GM12872 (cell line): ENCODE results near the gene GSG1L.

Experiments used
- TF ChIP-seq, protein P1 (sequence below): IDR thresholded peaks from 3 replicates; pipeline ENCODE4 v1.5.1; 2011; ENCODE audit warnings: low read depth, mild to moderate bottlenecking, low read length, moderate library complexity; ENCODE audit not compliant: insufficient read depth

The GSG1L gene

GRCh38 chr16:28106467-28107215, 43.1 kb upstream of the GSG1L start:
- TF ChIP-seq, protein P1, sequence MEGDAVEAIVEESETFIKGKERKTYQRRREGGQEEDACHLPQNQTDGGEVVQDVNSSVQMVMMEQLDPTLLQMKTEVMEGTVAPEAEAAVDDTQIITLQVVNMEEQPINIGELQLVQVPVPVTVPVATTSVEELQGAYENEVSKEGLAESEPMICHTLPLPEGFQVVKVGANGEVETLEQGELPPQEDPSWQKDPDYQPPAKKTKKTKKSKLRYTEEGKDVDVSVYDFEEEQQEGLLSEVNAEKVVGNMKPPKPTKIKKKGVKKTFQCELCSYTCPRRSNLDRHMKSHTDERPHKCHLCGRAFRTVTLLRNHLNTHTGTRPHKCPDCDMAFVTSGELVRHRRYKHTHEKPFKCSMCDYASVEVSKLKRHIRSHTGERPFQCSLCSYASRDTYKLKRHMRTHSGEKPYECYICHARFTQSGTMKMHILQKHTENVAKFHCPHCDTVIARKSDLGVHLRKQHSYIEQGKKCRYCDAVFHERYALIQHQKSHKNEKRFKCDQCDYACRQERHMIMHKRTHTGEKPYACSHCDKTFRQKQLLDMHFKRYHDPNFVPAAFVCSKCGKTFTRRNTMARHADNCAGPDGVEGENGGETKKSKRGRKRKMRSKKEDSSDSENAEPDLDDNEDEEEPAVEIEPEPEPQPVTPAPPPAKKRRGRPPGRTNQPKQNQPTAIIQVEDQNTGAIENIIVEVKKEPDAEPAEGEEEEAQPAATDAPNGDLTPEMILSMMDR: no peak

- TF ChIP-seq, protein P1: no peak
These were observed 42.4 kb upstream of the GSG1L start for GRCh38 chr16:28105954-28106353.

GRCh38 chr16:28105297-28105696, 41.8 kb upstream of the GSG1L start:
- TF ChIP-seq, protein P1: no peak

DNA sequence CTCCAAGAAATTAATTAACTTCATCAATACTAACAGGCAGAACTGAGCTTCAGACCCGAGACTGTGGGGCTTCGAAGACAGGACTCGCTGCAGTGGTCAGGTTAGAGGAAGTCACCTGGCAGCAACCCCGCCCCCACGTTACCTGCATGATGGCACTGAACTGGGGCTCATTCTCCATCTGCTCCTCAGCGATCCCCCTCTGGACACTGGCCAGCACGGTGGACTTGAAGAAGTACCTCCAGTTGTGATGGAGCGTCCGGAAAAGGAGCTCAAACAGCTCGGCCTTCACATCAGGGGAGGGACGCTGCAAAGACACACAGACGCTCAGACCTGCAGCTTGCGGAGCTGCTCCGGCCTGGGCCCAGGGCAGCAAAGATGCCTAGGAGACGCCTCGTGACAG, 40.9 kb upstream of the GSG1L start:
- TF ChIP-seq, protein P1: no peak

DNA sequence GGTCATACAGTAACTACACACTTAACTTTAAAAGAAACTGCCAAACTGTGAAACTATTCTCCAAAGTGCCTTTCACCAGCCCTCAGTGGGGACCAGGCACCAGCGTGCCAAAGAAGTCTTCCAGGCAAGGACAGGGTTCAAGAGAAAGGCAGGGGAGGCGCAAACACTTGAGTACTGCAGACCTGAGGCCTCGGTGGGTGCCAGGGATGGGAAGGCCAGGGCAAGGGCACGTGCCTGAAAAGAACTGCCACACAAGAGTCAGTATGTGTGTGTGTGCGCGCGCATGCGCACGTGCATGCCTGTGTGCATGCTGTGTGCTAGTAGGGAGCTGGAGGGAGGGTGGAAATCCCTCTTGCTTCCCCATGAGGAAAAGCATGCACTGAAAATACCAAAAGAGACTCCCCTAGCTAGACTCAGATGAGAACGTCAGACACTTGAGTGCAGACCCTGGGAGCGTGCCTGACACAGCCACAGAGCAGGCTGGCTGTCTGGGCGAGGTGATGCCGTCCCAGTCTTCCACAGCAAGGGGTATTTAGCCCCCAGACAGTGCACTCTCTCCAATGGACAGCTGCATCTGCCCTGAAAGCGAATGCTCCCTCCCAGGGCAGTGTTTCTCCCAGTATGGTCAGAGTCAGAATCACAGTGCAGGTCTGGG, 40.1 kb upstream of the GSG1L start:
- TF ChIP-seq, protein P1: no peak

DNA sequence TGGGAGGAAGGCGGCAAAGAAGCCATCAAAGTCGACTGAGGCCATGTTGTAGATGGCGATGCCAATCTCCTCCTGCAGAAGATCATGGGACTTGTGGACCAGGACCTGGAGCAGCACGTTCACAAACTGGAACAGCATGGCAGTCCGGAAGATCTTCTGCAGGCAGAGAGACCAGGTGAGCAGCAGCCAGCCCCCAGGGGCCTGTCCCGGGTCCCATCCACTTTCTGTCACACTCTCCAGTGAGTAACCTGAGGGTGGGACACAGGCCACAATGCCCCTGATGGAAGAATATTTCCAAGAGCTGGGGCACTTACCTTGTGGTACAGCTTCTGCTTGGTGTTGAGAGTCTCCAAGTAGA, 38.0 kb upstream of the GSG1L start:
- TF ChIP-seq, protein P1: no peak

- TF ChIP-seq, protein P1: no peak
These were observed 37.5 kb upstream of the GSG1L start for GRCh38 chr16:28100810-28101532.
